Hematopoietic multipotent progenitor cell treated with erythropoietin and hydrocortisone succinate and interleukin-3 and kit ligand, for 4 days (in vitro differentiated cells): ENCODE results near the gene GAMT.
A peak's percentile ranks its signal among the peaks of the same experiment; 100 is the strongest.

Experiments used
- DNase-seq: peaks from one replicate; pipeline ENCODE4 v3.0.0-alpha.2; 2015

Gene GAMT

GRCh38 chr19:1362387-1363257, 38.7 kb downstream of the GAMT start:
- DNase-seq, result no peak

GRCh38 chr19:1361601-1362386, 39.5 kb downstream of the GAMT start:
- DNase-seq, result no peak

GRCh38 chr19:1360818-1361461, 40.4 kb downstream of the GAMT start:
- DNase-seq, result peak; percentile 41

- DNase-seq, result no peak
These were observed 41.1 kb downstream of the GAMT start for GRCh38 chr19:1360126-1360817.

GRCh38 chr19:1357531-1358109, 43.7 kb downstream of the GAMT start:
- no peak for DNase-seq

- no peak for DNase-seq
These were observed 44.9 kb downstream of the GAMT start for GRCh38 chr19:1356508-1356865.

GRCh38 chr19:1355568-1356507, 45.5 kb downstream of the GAMT start:
- peak; percentile 50 for DNase-seq

- no peak for DNase-seq
These were observed 46.3 kb downstream of the GAMT start for GRCh38 chr19:1354970-1355567.

- no peak for DNase-seq
These were observed 48.2 kb downstream of the GAMT start for GRCh38 chr19:1353144-1353543.

GRCh38 chr19:1351381-1351851, 49.9 kb downstream of the GAMT start:
- no peak for DNase-seq

- DNase-seq, result no peak
These were observed 50.5 kb downstream of the GAMT start for GRCh38 chr19:1350867-1351266.

- no peak for DNase-seq
These were observed 52.1 kb downstream of the GAMT start for GRCh38 chr19:1349211-1349610.
